Peyer's patch (tissue), 4 donors: ENCODE results near the gene ZGPAT. TPM values are rescaled to one million over a fixed set of nuclear protein-coding genes. Genes with fewer than 3 reads are reported as not detected.

ENCODE experiments used
- DNase-seq, 3 donors: peaks; one replicate each; pipeline ENCODE4 v3.0.0-alpha.2; 2017 to 2019
- H3K27ac ChIP-seq, 4 donors: fragments of 200-600 bp; sonication (generic); one replicate each; pipeline ENCODE4 v1.5.1; 2016 to 2019
- H3K27me3 ChIP-seq, 2 donors: fragments of 200-600 bp; sonication (generic); one replicate each; pipeline ENCODE4 v1.5.1; 2019
- H3K36me3 ChIP-seq, 3 donors: fragments of 200-600 bp; sonication (generic); one replicate each; pipeline ENCODE4 v1.5.1; 2016 to 2019
- H3K4me1 ChIP-seq, 4 donors: fragments of 200-600 bp; sonication (generic); one replicate each; pipeline ENCODE4 v1.5.1; 2016 to 2019
- H3K4me3 ChIP-seq, 4 donors: fragments of 200-600 bp; sonication (generic); 1 replicate in 3 of 4; 2 replicates in 1 of 4; pipeline ENCODE4 v1.5.1; 2016 to 2019; ENCODE audit warnings: mild to moderate bottlenecking in 1 of 4
- H3K9me3 ChIP-seq, 4 donors: fragments of 200-600 bp; sonication (generic); one replicate each; pipeline ENCODE4 v1.5.1; 2016 to 2019; ENCODE audit warnings: mild to moderate bottlenecking in 1 of 4
- POLR2A ChIP-seq, 2 donors: fragments of 450-650 bp; IDR thresholded peaks; one replicate each; pipeline ENCODE4 v1.5.1; 2017; ENCODE audit warnings: antibody characterized with exemption in 2 of 2, mild to moderate bottlenecking in 2 of 2, moderate library complexity in 2 of 2
- small RNA-seq, 2 donors: library from RNA; depleted of rRNA; stranded (forward); fragments of <200 nt; gene quantifications; one replicate each; pipeline ENCODE3, GENCODE V24; 2016
- total RNA-seq, 4 donors: library from RNA; depleted of rRNA; stranded (reverse); fragments of >200 nt; gene quantifications; one replicate each; pipeline ENCODE4 v1.1.0, GENCODE V29; 2016
- TF ChIP-seq, protein P1 (sequence below), 6 experiments: fragments of 450-650 bp in 4 of 6; fragments of 200-600 bp in 2 of 6; sonication (generic) in 1 of 6; IDR thresholded peaks; one replicate each; pipeline ENCODE4 v1.5.1; 2017 to 2019; ENCODE audit warnings: antibody characterized with exemption in 6 of 6, mild to moderate bottlenecking in 3 of 6, moderate library complexity in 1 of 6

ZGPAT gene
- total RNA-seq, 4 donors from 2014 or later = 48.9 to 67.7 (median 54.7) TPM

DNA sequence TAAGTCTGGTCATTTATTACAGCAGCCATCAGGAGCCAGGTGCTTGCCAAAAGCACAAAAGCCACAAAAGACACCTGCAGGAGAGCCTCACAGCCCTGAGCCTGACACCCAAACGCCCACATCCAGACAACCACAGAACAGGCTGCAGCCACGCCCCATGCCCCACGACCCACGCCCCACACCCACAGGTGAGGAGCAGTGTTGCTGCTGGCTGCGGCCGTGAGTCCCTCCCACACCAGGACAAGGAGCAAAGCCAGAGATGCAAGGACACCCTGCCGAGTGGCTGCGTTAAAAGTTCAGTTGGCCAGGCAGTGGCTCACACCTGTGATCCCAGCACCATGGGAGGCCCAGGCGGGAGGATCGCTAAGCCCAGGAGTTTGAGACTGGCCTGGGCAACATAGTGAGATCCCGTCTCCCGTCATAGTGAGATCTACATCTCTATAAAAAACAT, 74.7 kb downstream of the ZGPAT start:
- no peak for DNase-seq
- no peaks in the 10 kb centered on the region for H3K27me3 ChIP-seq
- TF ChIP-seq, protein P1, sequence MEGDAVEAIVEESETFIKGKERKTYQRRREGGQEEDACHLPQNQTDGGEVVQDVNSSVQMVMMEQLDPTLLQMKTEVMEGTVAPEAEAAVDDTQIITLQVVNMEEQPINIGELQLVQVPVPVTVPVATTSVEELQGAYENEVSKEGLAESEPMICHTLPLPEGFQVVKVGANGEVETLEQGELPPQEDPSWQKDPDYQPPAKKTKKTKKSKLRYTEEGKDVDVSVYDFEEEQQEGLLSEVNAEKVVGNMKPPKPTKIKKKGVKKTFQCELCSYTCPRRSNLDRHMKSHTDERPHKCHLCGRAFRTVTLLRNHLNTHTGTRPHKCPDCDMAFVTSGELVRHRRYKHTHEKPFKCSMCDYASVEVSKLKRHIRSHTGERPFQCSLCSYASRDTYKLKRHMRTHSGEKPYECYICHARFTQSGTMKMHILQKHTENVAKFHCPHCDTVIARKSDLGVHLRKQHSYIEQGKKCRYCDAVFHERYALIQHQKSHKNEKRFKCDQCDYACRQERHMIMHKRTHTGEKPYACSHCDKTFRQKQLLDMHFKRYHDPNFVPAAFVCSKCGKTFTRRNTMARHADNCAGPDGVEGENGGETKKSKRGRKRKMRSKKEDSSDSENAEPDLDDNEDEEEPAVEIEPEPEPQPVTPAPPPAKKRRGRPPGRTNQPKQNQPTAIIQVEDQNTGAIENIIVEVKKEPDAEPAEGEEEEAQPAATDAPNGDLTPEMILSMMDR (IDR thresholded peaks at IDR 0.05) = no peak
- H3K9me3 ChIP-seq = no peaks in the 10 kb centered on the region
- H3K4me3 ChIP-seq = no peak overlapping the region
- no peak overlapping the region for H3K27ac ChIP-seq
- H3K4me1 ChIP-seq = no peaks in the 10 kb centered on the region
- no peaks in the 10 kb centered on the region for H3K36me3 ChIP-seq

- Histone ChIP-seq H3K27ac (no peak overlapping the region), H3K4me1 (no peaks in the 10 kb centered on the region), H3K27me3 (no peaks in the 10 kb centered on the region), H3K9me3 (no peaks in the 10 kb centered on the region), H3K4me3 (no peak overlapping the region), H3K36me3 (no peaks in the 10 kb centered on the region)
- no peak for DNase-seq
- no peak for TF ChIP-seq POLR2A (IDR thresholded peaks at IDR 0.05)
- TF ChIP-seq, protein P1 (IDR thresholded peaks at IDR 0.05) = no peak
These were observed 76.1 kb downstream of the ZGPAT start for GRCh38 chr20:63783970-63784369.

GRCh38 chr20:63785691-63786131, 77.9 kb downstream of the ZGPAT start:
- Histone ChIP-seq H3K36me3 (peaks cover 0 to 9% (median 0%) of the 10 kb centered on the region in 3 donors), H3K9me3 (no peaks in the 10 kb centered on the region), H3K27ac (no peak overlapping the region), H3K27me3 (no peaks in the 10 kb centered on the region), H3K4me1 (no peaks in the 10 kb centered on the region), H3K4me3 (no peak overlapping the region)
- DNase-seq = no peak
- TF ChIP-seq, protein P1 (IDR thresholded peaks at IDR 0.05) = no peak
- no peak for TF ChIP-seq POLR2A (IDR thresholded peaks at IDR 0.05)

Small RNA genes lying within 50 kb of the gene (small RNA-seq; reads per million reads assigned to genes)
- gene LIME1 = 0 reads per million in 2 donors
- gene TNFRSF6B = 0 reads per million in 2 donors

Other genes with a start within 250 kb of the ZGPAT start
- not detected for gene KCNQ2, start 235.4 kb upstream of the ZGPAT start, total RNA-seq
- 1 to 10 TPM in 3 of 4 donors, under 1 TPM in 1; 0.67 to 3.3 (median 2.1) TPM for gene EEF1A2, start 209.0 kb upstream of the ZGPAT start, total RNA-seq
- 100 to 1,000 TPM in 3 of 4 donors, 10 to 100 TPM in 1; 94.1 to 435 (median 193) TPM for gene PPDPF, start 187.3 kb upstream of the ZGPAT start, total RNA-seq
- 100 to 1,000 TPM in 1 of 4 donors, 10 to 100 TPM in 2, 1 to 10 TPM in 1; 8.3 to 109 (median 84.5) TPM for gene PTK6, start 170.7 kb upstream of the ZGPAT start, total RNA-seq
- not detected for gene SRMS, start 160.3 kb upstream of the ZGPAT start, total RNA-seq
- gene FNDC11, start 153.9 kb upstream of the ZGPAT start, total RNA-seq = under 1 TPM in 1 of 4 donors, not detected in 3; 0.67 TPM
- 10 to 100 TPM; 32.2 to 42.0 (median 38.4) TPM for gene HELZ2, start 133.8 kb upstream of the ZGPAT start, total RNA-seq
- 10 to 100 TPM; 13.8 to 24.5 (median 17.1) TPM for gene GMEB2, start 80.9 kb upstream of the ZGPAT start, total RNA-seq
- 10 to 100 TPM in 1 of 4 donors, 1 to 10 TPM in 3; 3.4 to 23.1 (median 5.6) TPM for gene STMN3, start 54.6 kb upstream of the ZGPAT start, total RNA-seq
- gene RTEL1, start 49.7 kb upstream of the ZGPAT start, total RNA-seq = 10 to 100 TPM; 25.6 to 61.1 (median 30.2) TPM
- 1 to 10 TPM in 3 of 4 donors, not detected in 1; 2.1 to 4.2 (median 2.7) TPM for gene TNFRSF6B, start 11.4 kb upstream of the ZGPAT start, total RNA-seq
- gene ARFRP1, start 63 bp upstream of the ZGPAT start, total RNA-seq = 10 to 100 TPM; 39.1 to 67.6 (median 46.3) TPM
- 10 to 100 TPM; 32.6 to 55.3 (median 41.0) TPM for gene LIME1, start 28.6 kb downstream of the ZGPAT start, total RNA-seq
- gene SLC2A4RG, start 31.7 kb downstream of the ZGPAT start, total RNA-seq = 10 to 100 TPM; 34.2 to 54.5 (median 40.4) TPM
- 10 to 100 TPM in 1 of 4 donors, 1 to 10 TPM in 3; 1.9 to 33.0 (median 4.4) TPM for gene ZBTB46, start 123.2 kb downstream of the ZGPAT start, total RNA-seq
- gene ABHD16B, start 153.5 kb downstream of the ZGPAT start, total RNA-seq = not detected
- gene TPD52L2, start 157.2 kb downstream of the ZGPAT start, total RNA-seq = 10 to 100 TPM; 59.4 to 78.7 (median 65.1) TPM
- gene DNAJC5, start 187.1 kb downstream of the ZGPAT start, total RNA-seq = 100 to 1,000 TPM in 3 of 4 donors, 10 to 100 TPM in 1; 41.3 to 137 (median 113) TPM
- gene UCKL1, start 248.4 kb downstream of the ZGPAT start, total RNA-seq = 100 to 1,000 TPM in 3 of 4 donors, 10 to 100 TPM in 1; 70.4 to 189 (median 136) TPM